Stimulated activated naive CD4-positive, alpha-beta T cell (primary cell): ENCODE data around the gene MYO7A.
A peak's percentile ranks its signal among the peaks of the same experiment; 100 is the strongest.

ENCODE experiments used
- DNase-seq, 6 experiments: peaks; one replicate each; lab custom pipeline; 2025; lab: John Stamatoyannopoulos, UW

The MYO7A gene

GRCh38 chr11:77127235-77127911, 673 bp upstream of the MYO7A start:
- peak; percentile 8 to 71 (median 46) for DNase-seq

- no peak for DNase-seq
These were observed 1.2 kb downstream of the MYO7A start for GRCh38 chr11:77129069-77129841.

- DNase-seq = no peak
These were observed 2.1 kb downstream of the MYO7A start for GRCh38 chr11:77129842-77130756.

GRCh38 chr11:77130763-77131513, 2.9 kb downstream of the MYO7A start:
- no peak for DNase-seq

GRCh38 chr11:77131560-77131959, 3.5 kb downstream of the MYO7A start:
- no peak for DNase-seq

- DNase-seq = no peak
These were observed 7.0 kb downstream of the MYO7A start for GRCh38 chr11:77135069-77135468.

GRCh38 chr11:77136074-77136473, 8.0 kb downstream of the MYO7A start:
- DNase-seq = no peak

GRCh38 chr11:77136784-77137420, 8.9 kb downstream of the MYO7A start:
- DNase-seq = no peak

- DNase-seq = no peak
These were observed 9.4 kb downstream of the MYO7A start for GRCh38 chr11:77137421-77137820.

- no peak for DNase-seq
These were observed 10.1 kb downstream of the MYO7A start for GRCh38 chr11:77138106-77138649.

GRCh38 chr11:77139201-77139600, 11.2 kb downstream of the MYO7A start:
- no peak for DNase-seq

- no peak for DNase-seq
These were observed 12.3 kb downstream of the MYO7A start for GRCh38 chr11:77140231-77140851.

GRCh38 chr11:77141034-77141433, 13.0 kb downstream of the MYO7A start:
- no peak for DNase-seq

GRCh38 chr11:77141475-77141874, 13.4 kb downstream of the MYO7A start:
- no peak for DNase-seq

- no peak for DNase-seq
These were observed 14.3 kb downstream of the MYO7A start for GRCh38 chr11:77142091-77142975.

GRCh38 chr11:77143405-77144020, 15.5 kb downstream of the MYO7A start:
- DNase-seq = no peak

GRCh38 chr11:77144196-77144856, 16.3 kb downstream of the MYO7A start:
- DNase-seq = no peak

- DNase-seq = no peak
These were observed 16.9 kb downstream of the MYO7A start for GRCh38 chr11:77144857-77145428.
